ENCODE results near the gene OR52B2. TPM values are rescaled to one million over a fixed set of nuclear protein-coding genes. Genes with fewer than 3 reads are reported as not detected.

Gene OR52B2
- total RNA-seq, 1 experiment from 2014 or later, result not detected

DNA sequence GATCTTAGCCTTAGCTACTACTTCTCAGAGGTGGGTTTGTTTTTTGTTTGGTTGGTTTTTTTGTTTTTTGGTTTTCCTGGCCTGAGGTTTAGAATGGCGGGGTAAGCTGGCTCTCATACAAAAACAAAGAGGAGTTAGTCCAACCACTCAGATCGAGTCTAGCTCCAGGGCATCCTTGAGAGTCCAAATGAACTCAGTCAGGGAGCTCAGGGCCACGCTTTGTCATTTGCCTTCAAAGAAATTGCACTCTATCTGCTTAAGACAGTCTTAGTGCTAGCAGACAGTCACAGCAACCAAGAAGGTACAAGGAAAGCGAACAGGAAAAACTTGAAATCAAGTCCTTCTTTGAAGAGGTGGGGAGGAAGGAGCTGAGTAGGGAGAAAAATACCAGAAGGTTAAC, 46.4 kb upstream of the OR52B2 start:
- POLR2A ChIA-PET (ENCODE audit: low non-redundant PET), result no interaction called here
- intact Hi-C loops (cut with micrococcal nuclease; ENCODE audit: unreplicated experiment), result no loop called here
- H3K27me3 ChIP-seq (replicated peaks; ENCODE audit: insufficient read depth, low read depth, low read length, poor library complexity), result no peaks in the 10 kb centered on the region
- DNase-seq (ENCODE audit: low spot score), result no peak
- TF ChIP-seq, protein P1, sequence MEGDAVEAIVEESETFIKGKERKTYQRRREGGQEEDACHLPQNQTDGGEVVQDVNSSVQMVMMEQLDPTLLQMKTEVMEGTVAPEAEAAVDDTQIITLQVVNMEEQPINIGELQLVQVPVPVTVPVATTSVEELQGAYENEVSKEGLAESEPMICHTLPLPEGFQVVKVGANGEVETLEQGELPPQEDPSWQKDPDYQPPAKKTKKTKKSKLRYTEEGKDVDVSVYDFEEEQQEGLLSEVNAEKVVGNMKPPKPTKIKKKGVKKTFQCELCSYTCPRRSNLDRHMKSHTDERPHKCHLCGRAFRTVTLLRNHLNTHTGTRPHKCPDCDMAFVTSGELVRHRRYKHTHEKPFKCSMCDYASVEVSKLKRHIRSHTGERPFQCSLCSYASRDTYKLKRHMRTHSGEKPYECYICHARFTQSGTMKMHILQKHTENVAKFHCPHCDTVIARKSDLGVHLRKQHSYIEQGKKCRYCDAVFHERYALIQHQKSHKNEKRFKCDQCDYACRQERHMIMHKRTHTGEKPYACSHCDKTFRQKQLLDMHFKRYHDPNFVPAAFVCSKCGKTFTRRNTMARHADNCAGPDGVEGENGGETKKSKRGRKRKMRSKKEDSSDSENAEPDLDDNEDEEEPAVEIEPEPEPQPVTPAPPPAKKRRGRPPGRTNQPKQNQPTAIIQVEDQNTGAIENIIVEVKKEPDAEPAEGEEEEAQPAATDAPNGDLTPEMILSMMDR (conservative IDR thresholded peaks at IDR 0.05; ENCODE audit: low read depth, low read length), result no peak
- no TSS peak for BruUV-seq (replicated peaks)
- no peak overlapping the region for H3K27ac ChIP-seq (ENCODE audit: low read depth, low read length, poor library complexity, severe bottlenecking)
- H3K36me3 ChIP-seq (ENCODE audit: insufficient read depth, low read length, poor library complexity, severe bottlenecking), result peaks cover 16% of the 10 kb centered on the region
- CTCF ChIA-PET, result no interaction called here
- no peak overlapping the region for H3K4me3 ChIP-seq (ENCODE audit: low read depth, low read length, poor library complexity, severe bottlenecking)
- no peaks in the 10 kb centered on the region for H3K9me3 ChIP-seq (ENCODE audit: low read depth, low read length, poor library complexity, severe bottlenecking)
- no peaks in the 10 kb centered on the region for H3K4me1 ChIP-seq (ENCODE audit: insufficient read depth, low read length, poor library complexity, severe bottlenecking)

- no peak overlapping the region for H3K4me3 ChIP-seq (ENCODE audit: low read depth, low read length, poor library complexity, severe bottlenecking)
- no TSS peak for BruUV-seq (replicated peaks)
- TF ChIP-seq, protein P1 (conservative IDR thresholded peaks at IDR 0.05; ENCODE audit: low read depth, low read length), result no peak
- no peak for TF ChIP-seq EZH2 (IDR thresholded peaks at IDR 0.05; ENCODE audit: borderline replicate concordance, low read depth, low read length, poor library complexity, severe bottlenecking)
- H3K36me3 ChIP-seq (ENCODE audit: insufficient read depth, low read length, poor library complexity, severe bottlenecking), result peaks cover 16% of the 10 kb centered on the region
- DNase-seq (ENCODE audit: low spot score), result no peak
- CTCF ChIA-PET, result no interaction called here
- H3K9me3 ChIP-seq (ENCODE audit: low read depth, low read length, poor library complexity, severe bottlenecking), result no peaks in the 10 kb centered on the region
- H3K4me1 ChIP-seq (ENCODE audit: insufficient read depth, low read length, poor library complexity, severe bottlenecking), result no peaks in the 10 kb centered on the region
- H3K27me3 ChIP-seq (replicated peaks; ENCODE audit: insufficient read depth, low read depth, low read length, poor library complexity), result no peaks in the 10 kb centered on the region
- intact Hi-C loops (cut with micrococcal nuclease; ENCODE audit: unreplicated experiment), result no loop called here
- no peak overlapping the region for H3K27ac ChIP-seq (ENCODE audit: low read depth, low read length, poor library complexity, severe bottlenecking)
- POLR2A ChIA-PET (ENCODE audit: low non-redundant PET), result no interaction called here
Measured at GRCh38 chr11:6214530-6214929, 44.4 kb upstream of the OR52B2 start.

- intact Hi-C loops (cut with micrococcal nuclease; ENCODE audit: unreplicated experiment), result no loop called here
- H3K27me3 ChIP-seq (replicated peaks; ENCODE audit: insufficient read depth, low read depth, low read length, poor library complexity), result no peaks in the 10 kb centered on the region
- POLR2A ChIA-PET (ENCODE audit: low non-redundant PET), result no interaction called here
- TF ChIP-seq, protein P1 (conservative IDR thresholded peaks at IDR 0.05; ENCODE audit: low read depth, low read length), result no peak
- TF ChIP-seq EZH2 (IDR thresholded peaks at IDR 0.05; ENCODE audit: borderline replicate concordance, low read depth, low read length, poor library complexity, severe bottlenecking), result no peak
- no peaks in the 10 kb centered on the region for H3K4me1 ChIP-seq (ENCODE audit: insufficient read depth, low read length, poor library complexity, severe bottlenecking)
- peaks cover 6% of the 10 kb centered on the region for H3K36me3 ChIP-seq (ENCODE audit: insufficient read depth, low read length, poor library complexity, severe bottlenecking)
- DNase-seq (ENCODE audit: low spot score), result no peak
- BruUV-seq (replicated peaks), result no TSS peak
- no peak overlapping the region for H3K4me3 ChIP-seq (ENCODE audit: low read depth, low read length, poor library complexity, severe bottlenecking)
- H3K9me3 ChIP-seq (ENCODE audit: low read depth, low read length, poor library complexity, severe bottlenecking), result no peaks in the 10 kb centered on the region
- CTCF ChIA-PET, result no interaction called here
- H3K27ac ChIP-seq (ENCODE audit: low read depth, low read length, poor library complexity, severe bottlenecking), result no peak overlapping the region
Measured at GRCh38 chr11:6210274-6210955, 40.3 kb upstream of the OR52B2 start.

Measured in A673 (cell line).